ENCODE measurements around the gene DDX4.
"Not testable (repeated sequence)": the region's sequence is repeated elsewhere in the genome, so short reads cannot be mapped to it uniquely, and the experiment has no call there.

GRCh38 chr5:55719026-55719425 is 18.8 kb upstream of the DDX4 start:
- not testable (repeated sequence) for TF ChIP-seq POLR2AphosphoS5 (IDR thresholded peaks at IDR 0.05; ENCODE audit: control insufficient read depth, insufficient read depth, low read depth, low read length); MTA3 (IDR thresholded peaks at IDR 0.05; ENCODE audit: borderline replicate concordance); TFAP4 (CRISPR knock-in tag; IDR thresholded peaks at IDR 0.05; ENCODE audit: borderline replicate concordance); L3MBTL2 (IDR thresholded peaks at IDR 0.05); KHSRP (IDR thresholded peaks at IDR 0.05)
